Fibroblast of the aortic adventitia (primary cell): ENCODE results near the gene NENF. TPM values are rescaled to one million over a fixed set of nuclear protein-coding genes. Genes with fewer than 3 reads are reported as not detected.
"Not testable (repeated sequence)": the region's sequence is repeated elsewhere in the genome, so short reads cannot be mapped to it uniquely, and the experiment has no call there.

Experiments used
- DNase-seq: peaks from one replicate; pipeline ENCODE4 v3.0.0-alpha.2; 2010; ENCODE audit warnings: low read depth
- H3K4me3 ChIP-seq: 2 replicates; pipeline ENCODE4 v1.5.1; 2011; ENCODE audit warnings: low read depth, mild to moderate bottlenecking, control low read depth, low read length, moderate library complexity
- CTCF ChIP-seq: IDR thresholded peaks from 2 replicates; pipeline ENCODE4 v1.5.1; 2011; ENCODE audit warnings: mild to moderate bottlenecking, low read length, control low read depth, inconsistent platforms; ENCODE audit not compliant: insufficient read depth
- total RNA-seq: library from RNA; depleted of rRNA; stranded (reverse); fragments of >200 nt; gene quantifications from 2 replicates; pipeline ENCODE4 v1.2.3, GENCODE V29; 2012; ENCODE audit warnings: low replicate concordance

Gene NENF
- total RNA-seq = 38.4 and 43.3 TPM in 2 replicates

GRCh38 chr1:212432661-212433576 lies at the start of gene NENF:
Gene NENF (plus strand): TSS chr1:212432920. CDS start chr1:212432944, 24 bp downstream.
- H3K4me3 ChIP-seq = peak within 1 kb of the TSS; percentile 75
- no peak for TF ChIP-seq CTCF
- peak; percentile 67 for DNase-seq

GRCh38 chr1:212386029-212386428 lies 46.7 kb upstream of the NENF start:
- no peak for TF ChIP-seq CTCF
- no peak for DNase-seq
- H3K4me3 ChIP-seq = no peak overlapping the region

- H3K4me3 ChIP-seq = no peak overlapping the region
- TF ChIP-seq CTCF = no peak
- DNase-seq = no peak
These were observed 43.6 kb upstream of the NENF start for GRCh38 chr1:212388985-212389716.

DNA sequence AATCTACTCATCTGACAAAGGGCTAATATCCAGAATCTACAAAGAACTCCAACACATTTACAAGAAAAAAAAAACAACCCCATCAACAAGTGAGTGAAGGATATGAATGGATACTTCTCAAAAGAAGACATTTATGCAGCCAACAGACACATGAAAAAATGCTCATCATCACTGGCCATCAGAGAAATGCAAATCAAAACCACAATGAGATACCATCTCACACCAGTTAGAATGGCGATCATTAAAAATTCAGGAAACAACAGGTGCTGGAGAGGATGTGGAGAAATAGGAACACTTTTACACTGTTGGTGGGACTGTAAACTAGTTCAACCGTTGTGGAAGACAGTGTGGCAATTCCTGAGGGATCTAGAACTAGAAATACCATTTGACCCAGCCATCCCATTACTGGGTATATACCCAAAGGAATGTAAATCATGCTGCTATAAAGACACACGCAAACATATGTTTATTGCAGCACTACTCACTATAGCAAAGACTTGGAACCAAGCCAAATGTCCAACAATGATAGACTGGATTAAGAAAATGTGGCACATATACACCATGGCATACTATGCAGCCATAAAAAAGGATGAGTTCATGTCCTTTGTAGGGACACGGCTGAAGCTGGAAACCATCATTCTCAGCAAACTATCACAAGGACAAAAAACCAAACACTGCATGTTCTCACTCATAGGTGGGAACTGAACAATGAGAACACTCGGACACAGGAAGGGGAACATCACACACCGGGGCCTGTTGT lies 36.9 kb upstream of the NENF start:
- not testable (repeated sequence) for H3K4me3 ChIP-seq, DNase-seq

GRCh38 chr1:212396638-212397037 lies 36.1 kb upstream of the NENF start:
- no peak overlapping the region for H3K4me3 ChIP-seq
- peak; percentile 5 for DNase-seq
- no peak for TF ChIP-seq CTCF

DNA sequence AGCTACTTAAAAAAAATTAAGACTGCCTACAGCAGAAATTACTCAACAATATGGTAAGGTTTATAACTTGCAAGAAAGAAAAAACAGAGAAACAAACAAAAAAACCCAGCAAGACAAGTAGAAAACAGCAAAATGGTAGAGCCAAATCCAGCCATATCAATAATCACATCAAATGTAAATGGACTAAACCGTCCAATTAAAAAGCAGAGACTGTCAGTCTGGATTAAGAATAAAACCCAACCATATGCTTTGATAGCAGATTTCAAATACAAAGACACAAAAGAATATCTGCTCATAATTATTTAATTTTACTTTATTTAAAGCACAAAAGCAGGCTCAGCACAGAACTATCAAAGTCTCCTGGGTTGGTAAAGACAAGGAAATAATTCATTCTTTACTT lies 35.5 kb upstream of the NENF start:
- no peak for TF ChIP-seq CTCF

More for the DNA sequence above, 35.5 kb upstream of the NENF start:
- no peak overlapping the region for H3K4me3 ChIP-seq
- no peak for DNase-seq
